Stimulated activated CD4-positive, alpha-beta T cell treated with anti-CD3 and anti-CD28 coated beads, Interleukin-4, amount 100 ng/mL, for 1 hour (primary cell): ENCODE results near the gene LRP6.

ENCODE experiments used
- DNase-seq: peaks from one replicate; pipeline ENCODE4 v3.0.0-alpha.2; 2020

The LRP6 gene

DNA sequence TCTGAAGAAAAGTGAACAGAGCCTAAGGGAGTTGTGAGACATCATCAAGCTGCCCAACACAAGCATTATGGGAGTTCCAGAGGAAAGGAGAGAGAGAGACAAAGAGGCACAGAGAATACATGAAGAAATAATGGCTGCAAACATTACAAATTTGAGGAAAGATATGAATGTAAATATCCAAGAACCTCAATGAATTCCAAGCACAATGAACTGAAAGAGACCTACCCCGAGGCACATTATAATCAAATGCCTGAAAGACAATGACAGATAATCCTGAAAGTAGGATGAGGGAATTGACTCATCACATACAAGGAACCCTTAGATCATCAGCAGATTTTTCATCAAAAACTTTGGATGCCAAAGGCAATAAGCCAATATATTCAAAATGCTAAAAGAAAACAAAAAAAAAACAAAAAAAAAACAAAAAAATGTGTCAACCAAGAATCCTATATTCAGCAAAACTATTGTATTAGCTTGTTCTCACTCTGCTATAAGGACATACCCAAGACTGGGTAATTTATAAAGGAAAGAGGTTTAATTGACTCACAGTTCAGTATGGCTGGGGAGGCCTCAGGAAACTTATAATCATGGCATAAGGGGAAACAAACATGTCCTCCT lies 158.3 kb downstream of the LRP6 start:
- no peak for DNase-seq

DNA sequence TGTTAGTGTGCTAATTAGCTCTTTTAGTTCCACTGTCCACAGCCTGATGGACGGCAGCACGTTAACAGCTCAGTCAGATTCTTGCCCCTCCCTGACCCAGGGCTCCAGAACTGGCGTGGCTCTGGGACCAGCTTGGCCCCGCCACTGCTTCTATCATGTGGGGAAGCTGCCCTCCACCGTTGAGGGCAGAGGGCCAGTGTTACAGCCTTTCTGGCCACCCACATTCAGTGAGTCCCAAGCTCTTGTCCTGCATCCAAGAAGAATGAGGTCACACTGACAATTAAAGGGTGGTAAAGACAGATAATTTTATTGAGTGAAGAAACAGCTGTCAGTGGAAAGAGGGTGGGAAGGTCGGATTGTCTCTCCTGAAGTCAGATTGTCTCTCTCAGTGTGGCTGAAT lies 159.2 kb downstream of the LRP6 start:
- no peak for DNase-seq

DNA sequence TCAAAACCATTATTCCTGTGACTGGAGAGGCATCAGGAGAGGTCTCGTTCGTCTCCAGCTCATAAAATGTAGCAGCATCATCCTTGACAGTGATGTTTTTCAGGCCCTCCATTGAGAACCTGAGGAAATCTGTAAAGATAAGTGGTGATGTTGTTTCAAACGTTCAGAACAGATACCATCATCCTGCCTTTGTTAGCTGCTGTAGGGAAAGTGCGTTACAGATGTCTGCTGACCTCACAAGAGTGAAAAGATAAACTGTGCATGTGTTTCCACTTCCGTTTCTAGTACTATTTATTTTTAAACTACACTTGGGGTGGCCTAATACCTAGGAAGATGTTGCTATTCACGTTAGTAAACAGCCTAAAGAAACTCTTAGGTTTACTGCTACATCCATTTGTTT lies 167.7 kb downstream of the LRP6 start:
- no peak for DNase-seq

DNA sequence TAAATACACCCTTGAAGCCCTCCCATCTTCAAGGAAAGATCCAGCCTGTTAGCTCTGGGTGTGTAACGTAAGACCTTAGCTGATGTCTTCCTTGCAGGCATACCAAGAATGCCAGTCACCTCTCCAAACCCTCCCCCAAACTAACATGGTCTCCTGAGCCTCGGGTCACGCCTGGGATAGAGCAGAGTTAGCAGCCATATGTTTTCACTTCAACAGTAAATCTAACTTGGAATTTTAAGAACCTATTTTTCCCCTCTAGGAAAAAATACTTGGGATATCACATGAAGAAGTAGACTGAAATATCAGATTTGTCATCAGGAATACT lies 168.2 kb downstream of the LRP6 start:
- no peak for DNase-seq

DNA sequence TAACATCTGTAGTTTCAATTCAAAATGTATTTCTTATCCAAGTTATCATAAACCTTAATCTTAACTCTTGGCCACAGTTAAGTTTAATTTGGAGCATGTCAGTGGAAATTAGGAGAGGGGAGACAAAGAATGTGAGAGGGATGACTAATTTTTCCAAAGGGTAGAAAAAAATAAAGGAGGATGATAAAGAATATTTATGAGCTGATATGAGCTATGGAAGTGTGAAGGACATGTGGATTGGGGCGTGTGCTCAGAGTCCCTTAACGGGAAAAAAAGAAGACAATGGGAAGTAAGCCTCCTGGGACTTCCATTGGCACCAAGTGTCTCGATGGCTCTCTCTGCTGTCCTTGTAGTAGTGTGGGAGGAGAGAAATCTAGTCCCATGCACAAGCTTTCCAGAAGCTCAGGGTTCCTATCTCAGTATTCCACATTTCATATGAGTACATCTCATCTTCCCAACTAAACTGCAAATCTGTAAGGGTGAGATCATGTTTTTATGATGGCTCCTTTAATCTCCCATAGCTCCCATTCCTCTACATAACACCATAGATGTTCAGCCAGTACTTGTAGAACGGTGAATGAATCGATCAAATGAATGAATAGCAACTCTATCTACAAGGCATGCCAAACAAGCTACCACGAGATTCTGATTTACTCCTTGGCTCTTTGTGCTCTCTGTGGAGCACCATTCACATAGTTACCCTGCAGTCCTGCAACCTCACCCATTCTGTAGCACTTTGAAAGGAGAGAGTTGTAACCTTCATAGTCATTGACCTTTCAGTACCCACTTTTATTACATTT lies 168.8 kb downstream of the LRP6 start:
- no peak for DNase-seq

DNA sequence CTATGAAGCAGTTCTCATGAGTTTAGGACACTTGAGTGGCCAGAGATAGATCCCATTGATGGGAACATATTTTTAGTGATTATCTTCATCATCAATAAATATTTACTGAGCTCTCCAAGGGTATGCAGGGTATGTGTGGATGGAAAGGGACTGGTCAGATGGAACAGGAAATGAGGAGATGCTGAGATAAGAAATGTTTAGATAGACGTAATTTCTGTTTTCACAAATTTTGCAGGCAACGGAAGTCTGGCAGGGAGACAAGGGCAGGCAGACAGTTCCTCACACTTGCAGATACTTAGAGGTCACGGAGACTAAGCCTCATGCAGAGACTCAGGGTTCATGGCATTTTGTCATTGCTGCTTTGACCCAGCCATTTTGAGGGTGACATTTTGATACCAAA lies 171.8 kb downstream of the LRP6 start:
- no peak for DNase-seq

DNA sequence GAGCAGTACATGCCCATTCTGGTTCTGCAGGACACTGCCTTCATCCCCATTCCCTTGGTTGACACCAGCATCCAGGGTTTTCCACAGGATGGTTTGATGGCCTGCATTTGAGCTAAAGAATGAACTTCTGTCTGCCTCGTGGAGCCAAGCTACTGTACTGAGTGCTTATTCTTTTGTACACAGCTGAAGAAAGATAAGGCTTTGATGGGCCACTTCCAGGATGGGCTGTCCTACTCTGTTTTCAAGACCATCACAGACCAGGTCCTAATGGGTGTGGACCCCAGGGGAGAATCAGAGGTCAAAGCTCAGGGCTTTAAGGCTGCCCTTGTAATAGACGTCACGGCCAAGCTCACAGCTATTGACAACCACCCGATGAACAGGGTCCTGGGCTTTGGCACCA lies 172.4 kb downstream of the LRP6 start:
- DNase-seq: no peak

DNA sequence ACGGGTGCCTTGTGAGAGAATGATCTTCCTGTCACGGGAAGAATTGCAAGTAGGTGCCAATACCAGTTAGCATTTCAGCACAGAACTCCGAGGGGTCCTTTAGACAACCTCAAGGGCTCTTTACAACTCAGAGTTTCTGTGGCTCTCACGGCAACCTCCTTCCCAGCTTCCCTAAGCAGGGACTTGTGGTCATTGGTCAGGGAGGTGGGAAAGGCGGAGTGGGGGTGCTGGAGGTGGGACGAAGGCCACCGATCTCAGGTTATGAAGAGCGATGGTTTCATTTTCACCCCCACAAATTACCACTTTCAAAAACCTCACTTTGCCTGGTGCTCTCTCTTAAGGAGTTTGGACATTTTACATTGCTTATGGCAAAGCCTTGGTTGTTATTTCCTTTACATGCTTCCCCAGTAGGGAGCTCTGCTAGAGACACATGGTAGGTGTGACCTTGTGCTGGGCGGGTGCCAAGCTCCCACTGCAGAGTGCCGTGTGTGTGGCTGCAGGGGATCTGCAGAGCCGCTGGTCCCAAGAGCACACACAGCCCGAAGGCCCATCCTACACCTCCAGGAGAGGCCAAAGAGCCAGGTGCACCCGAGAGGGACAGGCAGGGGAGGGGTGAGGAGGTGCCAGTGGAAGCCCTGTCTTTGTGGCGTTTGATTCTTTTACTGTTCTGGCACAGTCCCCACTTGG lies 174.7 kb downstream of the LRP6 start:
- no peak for DNase-seq

DNA sequence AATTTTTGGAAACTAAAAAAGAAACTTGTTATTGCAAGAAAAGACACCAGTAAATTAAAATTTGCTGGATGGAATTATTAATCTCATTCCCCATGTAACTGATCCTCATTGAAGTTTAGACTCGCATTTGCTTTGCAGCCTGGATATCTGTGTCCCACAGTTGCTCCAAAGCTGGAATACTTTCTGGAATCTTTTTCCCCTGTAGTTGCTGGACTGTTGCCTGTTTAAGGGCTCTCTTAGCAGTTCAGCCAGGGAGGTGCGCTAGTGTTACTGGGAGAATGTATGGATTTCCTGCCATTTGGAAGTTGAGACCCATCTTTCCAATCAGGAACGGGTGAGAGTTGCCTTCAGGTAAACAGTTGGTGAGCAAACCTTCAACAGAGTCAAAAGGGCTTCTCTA lies 175.8 kb downstream of the LRP6 start:
- DNase-seq: no peak

DNA sequence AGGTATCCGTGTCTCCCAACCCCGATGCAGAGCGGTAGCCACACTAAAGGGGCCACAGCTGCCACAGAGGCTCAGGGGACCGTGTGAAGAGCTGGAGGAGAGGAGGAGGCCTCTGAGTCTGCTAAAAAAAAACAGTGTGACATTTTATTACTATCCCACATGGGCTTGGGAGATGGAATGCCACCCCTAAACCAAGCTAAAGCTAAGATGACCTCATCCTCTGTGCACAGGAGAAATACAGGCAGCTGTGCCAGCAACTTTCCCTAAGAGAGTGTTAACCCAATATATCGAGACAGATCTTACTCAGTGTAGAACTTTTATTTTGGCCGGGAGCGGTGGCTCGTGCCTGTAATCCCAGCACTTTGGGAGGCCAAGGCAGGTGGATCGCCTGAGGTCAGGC lies 178.1 kb downstream of the LRP6 start:
- no peak for DNase-seq

DNA sequence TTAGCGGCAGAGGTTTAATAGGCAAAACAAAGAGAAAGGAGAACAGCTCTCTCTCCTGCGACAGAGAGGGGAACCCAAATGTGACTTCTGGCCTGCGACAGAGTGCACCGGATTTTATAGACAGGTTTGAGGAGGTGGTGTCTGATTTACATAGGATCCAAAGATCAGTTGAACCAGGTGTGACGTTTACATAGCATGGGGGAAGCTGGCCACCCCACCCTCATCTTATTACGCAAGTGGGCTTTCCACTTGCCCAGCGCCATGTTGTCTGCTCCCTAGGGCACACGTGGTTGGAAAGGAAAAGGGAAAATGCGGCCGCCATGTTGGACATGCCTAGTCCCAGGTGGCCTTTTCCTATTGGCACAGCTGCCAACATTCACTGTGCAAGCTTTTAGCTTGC lies 178.7 kb downstream of the LRP6 start:
- no peak for DNase-seq

DNA sequence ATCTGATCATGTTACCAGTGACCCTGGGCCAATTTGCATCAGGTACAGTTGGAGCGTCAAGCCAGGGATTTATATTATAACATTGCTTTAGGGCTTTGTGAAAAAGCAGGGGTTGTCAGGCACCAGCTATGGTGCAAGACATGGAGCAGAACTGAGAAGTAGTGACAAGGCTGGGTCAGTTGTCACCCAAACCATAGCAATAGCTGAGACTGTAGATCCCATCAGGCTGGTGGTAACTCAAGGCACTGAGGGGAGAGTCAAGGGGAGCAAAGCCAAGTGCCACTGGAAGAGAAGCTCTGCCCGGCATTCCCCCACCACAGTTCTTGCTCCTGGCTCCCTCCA lies 179.2 kb downstream of the LRP6 start:
- DNase-seq: no peak

DNA sequence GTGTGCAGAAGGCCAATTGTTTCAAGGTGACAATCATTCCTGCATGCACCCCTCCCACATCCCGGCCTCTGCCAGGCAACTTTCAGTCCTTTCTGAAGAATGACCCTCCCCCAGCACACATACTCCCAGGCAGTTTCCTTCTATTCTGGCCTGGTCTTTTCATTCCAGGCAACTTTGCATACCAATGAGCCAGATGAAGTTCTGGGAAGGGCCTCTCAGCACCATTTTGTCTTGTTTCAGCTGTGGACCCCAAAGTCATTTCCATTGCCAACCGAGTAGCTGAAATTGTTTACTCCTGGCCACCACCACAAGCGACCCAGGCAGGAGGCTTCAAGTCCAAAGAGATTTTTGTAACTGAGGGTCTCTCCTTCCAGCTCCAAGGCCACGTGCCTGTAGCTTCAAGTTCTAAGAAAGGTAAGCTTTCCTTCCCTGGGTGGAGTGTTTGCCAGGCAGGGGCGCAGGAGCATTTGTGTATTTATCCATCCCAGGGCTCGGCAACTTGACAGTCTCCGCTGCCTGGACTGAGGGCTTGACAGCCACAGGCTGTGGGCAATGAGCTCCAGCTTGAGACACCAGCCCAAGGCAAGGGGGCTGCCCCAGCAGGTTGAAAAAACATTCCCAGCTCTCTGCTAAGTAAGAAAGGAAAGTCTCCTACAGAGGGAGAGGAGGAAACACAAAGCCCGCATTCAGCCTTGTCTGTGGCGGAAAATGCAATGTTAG lies 179.7 kb downstream of the LRP6 start:
- no peak for DNase-seq

DNA sequence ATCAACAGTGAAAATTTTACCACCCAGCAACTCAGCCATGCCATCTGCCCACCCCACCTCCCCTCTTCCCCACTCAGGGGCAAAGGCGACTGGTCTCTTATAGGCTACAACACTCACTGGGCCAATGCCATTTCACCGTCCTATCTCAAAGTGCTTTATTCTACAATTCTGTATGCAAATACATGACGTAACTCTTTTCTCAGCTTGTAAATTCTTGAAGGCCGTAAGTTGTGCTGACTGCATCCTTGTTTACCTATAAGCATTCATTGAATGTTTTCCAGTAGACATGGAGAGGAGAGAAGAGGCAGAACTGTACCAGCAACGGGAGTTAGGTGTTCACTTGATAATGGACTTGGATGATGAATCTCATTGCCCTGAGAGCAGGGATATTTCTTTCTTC lies 180.5 kb downstream of the LRP6 start:
- no peak for DNase-seq

DNA sequence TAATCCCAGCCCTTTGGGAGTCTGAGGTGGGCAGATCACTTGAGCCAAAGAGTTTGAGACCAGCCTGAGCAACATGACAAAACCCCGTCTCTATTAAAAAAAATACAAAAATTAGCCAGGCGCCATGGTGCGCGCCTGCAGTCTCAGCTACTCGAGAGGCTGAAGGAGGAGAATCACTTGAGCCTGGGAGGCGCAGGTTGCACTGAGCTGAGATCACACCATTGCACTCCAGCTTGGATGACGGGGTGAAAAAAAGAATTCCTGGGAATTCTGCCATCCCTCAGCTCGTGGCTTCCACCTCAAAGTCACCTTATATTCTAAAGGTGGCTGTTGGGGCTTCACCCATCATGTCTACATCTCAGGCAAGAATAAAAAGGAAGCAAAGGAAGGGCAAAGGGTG lies 183.2 kb downstream of the LRP6 start:
- DNase-seq: no peak

DNA sequence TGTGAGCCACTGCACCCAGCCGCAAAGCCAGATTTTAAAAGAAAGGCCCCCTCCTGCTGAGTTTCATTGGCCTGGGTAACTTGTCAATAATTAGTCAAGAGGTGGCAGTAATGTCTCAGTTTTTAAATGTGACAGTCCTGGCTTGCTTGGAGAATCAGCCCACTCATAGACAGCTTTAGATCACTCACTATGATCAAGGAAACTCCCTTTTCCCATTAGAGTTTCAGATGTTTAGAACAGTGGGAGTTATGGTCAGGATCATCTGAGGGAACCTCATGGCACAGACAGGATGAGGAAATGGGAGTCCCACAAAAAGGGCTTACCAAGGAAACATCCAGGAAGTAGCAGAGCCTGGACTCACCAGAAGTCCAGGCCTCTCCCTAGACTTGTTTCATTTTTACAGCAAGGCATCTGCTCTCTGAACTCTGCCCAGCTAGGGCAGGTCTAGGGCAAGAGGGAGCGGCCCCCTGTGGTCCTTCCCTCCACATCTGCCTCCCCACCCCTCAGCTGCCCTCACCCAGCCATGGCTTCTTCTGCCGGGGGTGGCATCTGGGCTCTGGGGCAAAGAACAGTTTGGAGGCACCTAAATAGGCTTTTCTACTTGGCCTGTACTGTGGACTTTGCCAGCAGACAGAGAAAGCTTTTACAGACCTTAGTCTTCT lies 184.9 kb downstream of the LRP6 start:
- no peak for DNase-seq

DNA sequence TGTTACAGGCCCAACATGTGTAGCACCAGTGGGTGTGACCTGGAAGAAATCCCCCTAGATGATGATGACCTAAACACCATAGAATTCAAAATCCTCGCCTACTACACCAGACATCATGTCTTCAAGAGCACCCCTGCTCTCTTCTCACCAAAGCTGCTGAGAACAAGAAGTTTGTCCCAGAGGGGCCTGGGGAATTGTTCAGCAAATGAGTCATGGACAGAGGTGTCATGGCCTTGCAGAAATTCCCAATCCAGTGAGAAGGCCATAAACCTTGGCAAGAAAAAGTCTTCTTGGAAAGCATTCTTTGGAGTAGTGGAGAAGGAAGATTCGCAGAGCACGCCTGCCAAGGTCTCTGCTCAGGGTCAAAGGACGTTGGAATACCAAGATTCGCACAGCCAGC lies 187.6 kb downstream of the LRP6 start:
- DNase-seq: no peak

DNA sequence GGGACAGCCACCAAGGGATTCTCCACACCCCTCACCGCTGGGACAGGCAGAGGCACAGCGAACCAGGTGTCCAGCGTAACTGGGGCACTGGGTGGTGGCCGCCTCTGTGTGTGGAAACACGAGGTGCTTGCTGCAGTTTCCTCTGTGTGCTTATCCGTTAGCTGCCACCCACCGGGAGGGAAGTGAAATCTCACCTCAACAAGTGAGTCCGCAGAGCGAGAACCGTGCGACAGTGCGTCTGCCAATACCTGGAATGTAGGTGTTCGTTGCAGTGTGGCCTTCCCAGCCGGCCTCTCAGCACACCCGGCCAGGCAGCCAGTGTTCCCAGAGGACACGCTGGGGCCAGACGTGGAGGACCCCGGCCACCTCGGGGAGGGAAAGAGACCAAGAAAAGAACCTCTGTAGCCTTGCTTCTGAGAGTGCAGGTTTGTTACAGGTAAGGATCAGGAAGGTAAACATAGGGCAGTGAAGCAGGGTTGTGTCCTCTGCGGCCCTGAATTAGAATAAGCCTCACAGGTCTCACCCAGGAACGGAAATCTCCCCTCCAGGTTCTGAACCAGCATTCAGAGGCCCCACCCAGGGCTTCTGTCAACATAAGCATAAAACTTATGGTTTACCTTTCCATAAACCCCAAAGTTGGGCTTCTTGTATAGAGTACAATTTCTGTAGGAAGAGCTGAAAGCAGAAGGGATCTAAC lies 194.6 kb downstream of the LRP6 start:
- DNase-seq: peak; percentile 43

DNA sequence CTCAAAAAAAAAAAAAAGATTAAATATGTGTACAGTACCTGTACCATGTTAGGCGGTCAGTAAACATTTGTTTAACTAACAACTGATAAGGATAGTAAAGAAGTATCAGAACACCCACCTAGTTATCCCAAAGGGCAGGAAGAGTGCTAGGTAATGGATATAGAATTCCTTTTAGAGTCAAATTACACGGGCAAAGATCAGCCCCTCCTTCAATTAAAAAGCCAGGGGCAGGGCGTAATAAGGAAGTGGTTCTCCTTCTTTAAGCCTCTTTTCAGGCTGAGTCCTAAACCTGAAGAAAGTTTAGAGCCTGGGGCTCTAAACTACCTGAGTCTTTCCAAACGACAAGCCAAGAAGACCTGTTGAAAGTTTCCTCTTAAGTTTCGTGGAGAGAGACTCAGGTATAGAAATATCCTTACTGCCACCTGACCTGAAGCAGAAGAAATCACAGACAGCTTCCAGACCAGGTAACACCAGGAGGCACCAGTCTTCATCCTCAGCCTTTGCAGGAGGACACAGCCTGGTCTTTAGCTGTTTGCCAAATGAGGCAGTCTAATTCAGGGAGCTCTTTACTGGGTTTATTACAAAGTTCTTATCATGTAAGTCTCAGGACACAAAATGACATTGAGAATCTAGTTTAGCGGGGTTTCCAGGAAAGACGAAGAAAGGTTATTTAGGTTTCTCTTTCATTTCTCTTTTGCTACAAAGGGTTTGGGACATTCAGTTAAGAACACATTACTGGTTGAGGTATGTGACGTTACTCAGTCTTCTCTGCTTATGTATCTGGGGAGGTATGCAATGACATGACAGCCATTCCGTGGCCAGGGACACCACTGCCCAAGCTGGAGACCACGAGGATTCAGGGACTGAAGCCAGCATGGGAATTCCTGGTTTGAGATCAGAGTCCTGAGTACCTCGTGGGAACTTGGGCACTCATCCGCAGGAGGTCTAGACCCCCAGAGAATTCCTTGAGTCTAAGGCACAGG lies 195.9 kb downstream of the LRP6 start, which contains the start of gene BCL2L14:
Gene BCL2L14 (plus strand): TSS at position 266 of the 983 bp plus-strand sequence. CDS start 8,367 bp downstream, outside the sequence.
- DNase-seq: peak; percentile 19

DNA sequence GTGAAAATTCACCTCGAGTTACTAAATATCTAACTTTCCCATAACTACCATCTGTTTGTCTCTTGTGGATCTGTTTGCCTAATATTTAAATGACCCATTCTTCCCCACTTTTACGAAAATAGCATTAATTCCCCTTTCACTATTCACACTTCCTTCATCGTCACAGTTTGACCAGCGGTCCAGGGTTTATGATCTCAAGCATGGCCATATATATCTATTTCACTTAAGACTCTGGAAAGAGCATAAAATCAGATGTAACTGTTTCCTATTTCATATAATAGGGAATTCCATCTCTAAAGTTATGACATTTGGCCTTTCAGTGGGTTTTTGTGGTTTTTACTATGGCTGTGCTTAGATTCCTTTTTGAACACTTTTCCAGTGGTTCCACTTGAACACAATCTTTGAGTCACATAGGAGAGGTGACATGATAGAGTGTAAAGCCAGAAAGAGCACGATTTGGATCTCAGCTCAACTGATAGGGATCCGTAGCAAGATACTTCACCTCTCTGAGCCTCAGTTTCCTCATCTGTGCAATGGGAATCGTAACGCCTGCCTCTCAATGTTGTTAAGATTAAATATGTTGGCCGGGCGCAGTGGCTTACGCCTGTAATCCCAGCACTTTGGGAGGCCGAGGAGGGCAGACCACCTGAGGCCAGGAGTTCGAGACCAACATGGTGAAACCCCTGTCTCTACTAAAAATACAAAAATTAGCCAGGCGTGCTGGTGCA lies 196.9 kb downstream of the LRP6 start:
- DNase-seq: no peak

DNA sequence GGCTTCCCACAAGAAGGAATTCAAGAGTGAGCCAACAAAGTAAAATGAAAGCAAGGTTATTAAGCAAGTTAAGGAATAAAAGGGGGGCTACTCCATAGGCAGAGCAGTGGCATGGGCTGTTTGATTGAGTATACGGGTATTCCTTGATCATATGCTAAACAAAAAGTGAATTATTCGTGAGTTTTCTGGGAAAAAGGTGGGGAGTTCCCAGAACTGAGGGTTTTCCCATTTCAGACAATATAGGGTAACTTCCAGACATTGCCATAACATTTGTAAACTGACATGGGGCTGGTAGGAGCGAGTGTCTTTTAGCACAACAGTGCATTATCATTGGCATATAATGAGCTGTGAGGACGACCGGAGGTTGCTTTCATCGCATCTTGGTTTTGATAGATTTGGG lies 198.1 kb downstream of the LRP6 start:
- DNase-seq: no peak
